CD4-positive, alpha-beta T cell (primary cell): ENCODE results near the gene FUZ. TPM values are rescaled to one million over a fixed set of nuclear protein-coding genes. Genes with fewer than 3 reads are reported as not detected.

Experiments
- ATAC-seq: fragments of 200-7000 bp; cut with Tn5 transposase; one replicate; pipeline ENCODE4 v1.10.0; 2022; ENCODE audit warnings: mild to moderate bottlenecking; ENCODE audit not compliant: poor library complexity
- CTCF ChIA-PET: fragments of 350-600 bp; sonication (Branson Sonifier 250); formaldehyde crosslinking; loops from one replicate; lab custom pipeline; 2021; ENCODE audit warnings: antibody characterized with exemption, inconsistent platforms; lab: Charles Lee
- POLR2A ChIA-PET: fragments of 350-600 bp; sonication (Branson Sonifier 250); formaldehyde crosslinking; loops from one replicate; lab custom pipeline; 2021; ENCODE audit warnings: antibody characterized with exemption, inconsistent platforms; lab: Charles Lee
- DNase-seq, 14 experiments: peaks; one replicate each; pipeline ENCODE4 v3.0.0-alpha.2; 2013 to 2020; ENCODE audit warnings: mixed read lengths in 2 of 14
- H3K27ac ChIP-seq, 2 donors: one replicate each; pipeline versions ENCODE4 v1.5.1 to v1.7.0; 2013; ENCODE audit warnings: low read length in 2 of 2, low read depth in 1 of 2, mild to moderate bottlenecking in 1 of 2
- H3K27me3 ChIP-seq, 2 experiments: 1 replicate in 1 of 2; 2 replicates in 1 of 2; pipeline versions ENCODE4 v1.6.1 to v1.7.0; 2013; ENCODE audit warnings: low read length in 2 of 2, control low read depth in 1 of 2, mild to moderate bottlenecking in 1 of 2, moderate library complexity in 1 of 2; ENCODE audit not compliant: insufficient read depth in 2 of 2, control insufficient read depth in 1 of 2
- H3K36me3 ChIP-seq: one replicate; pipeline ENCODE4 v1.6.1; 2013; ENCODE audit warnings: low read length, control low read depth; ENCODE audit not compliant: insufficient read depth
- H3K4me1 ChIP-seq: one replicate; pipeline ENCODE4 v1.6.1; 2013; ENCODE audit warnings: low read length, control low read depth; ENCODE audit not compliant: insufficient read depth
- H3K4me3 ChIP-seq: one replicate; pipeline ENCODE4 v1.5.1; 2013; ENCODE audit warnings: mild to moderate bottlenecking, low read length, moderate library complexity
- H3K9me3 ChIP-seq, 2 experiments: 1 replicate in 1 of 2; 2 replicates in 1 of 2; pipeline versions ENCODE4 v1.6.1 to v1.7.0; 2013; ENCODE audit warnings: low read length in 2 of 2, mild to moderate bottlenecking in 2 of 2, control low read depth in 1 of 2, moderate library complexity in 1 of 2; ENCODE audit not compliant: control insufficient read depth in 1 of 2, insufficient read depth in 1 of 2
- H3K27ac Mint-ChIP-seq: one replicate; pipeline ENCODE4 v1.8.0; 2020; ENCODE audit warnings: mixed read lengths
- H3K27me3 Mint-ChIP-seq: one replicate; pipeline ENCODE4 v1.8.0; 2021; ENCODE audit warnings: mixed read lengths
- H3K36me3 Mint-ChIP-seq: one replicate; pipeline ENCODE4 v1.8.0; 2021; ENCODE audit warnings: low read depth, mixed read lengths
- H3K4me1 Mint-ChIP-seq: one replicate; pipeline ENCODE4 v1.8.0; 2021; ENCODE audit warnings: low read depth, mixed read lengths
- H3K4me3 Mint-ChIP-seq: one replicate; pipeline ENCODE4 v1.8.0; 2020; ENCODE audit warnings: mild to moderate bottlenecking, mixed read lengths
- H3K9me3 Mint-ChIP-seq: one replicate; pipeline ENCODE4 v1.8.0; 2020; ENCODE audit warnings: mixed read lengths
- CTCF ChIP-seq: fragments of 200-600 bp; IDR thresholded peaks from one replicate; pipeline ENCODE4 v1.8.0; 2022; ENCODE audit warnings: antibody characterized with exemption, mild to moderate bottlenecking
- intact Hi-C, 2 experiments: fragments of 100-400 bp; cut with DNase I in 1 of 2; cut with micrococcal nuclease in 1 of 2; formaldehyde crosslinking; loops; one replicate each; pipeline versions ENCODE4 v1.15.1 to v1.9.0; 2023 to 2025; cut with DNase I, micrococcal nuclease
- total RNA-seq, 174 experiments: library from RNA in 2 of 174; stranded (reverse) in 2 of 174; gene quantifications; one replicate each; pipeline ENCODE4 v1.2.3 and lab custom pipeline; 2021 to 2026

The FUZ gene
- total RNA-seq, 2 experiments from 2014 or later, result 14.9 to 15.2 TPM

GRCh38 chr19:49809941-49810389 is 3.1 kb downstream of the FUZ start:
- intact Hi-C loops, result loop anchor here (5.0 to 10.0 kb wide), 3 partner anchors 43 to 315 kb away; partner anchors contain the start of genes AP2A1 (in 1 of the 2) and RPS11 (in 1 of the 2)
- no peak for ATAC-seq
- CTCF ChIA-PET, result no interaction called here
- H3K36me3 Mint-ChIP-seq, result peaks cover 14% of the 10 kb centered on the region
- H3K27ac Mint-ChIP-seq, result peak overlapping the region; percentile 78
- no peaks in the 10 kb centered on the region for H3K27me3 Mint-ChIP-seq
- peaks cover 2% of the 10 kb centered on the region for H3K36me3 ChIP-seq
- H3K4me3 ChIP-seq, result peak overlapping the region; percentile 79
- H3K27me3 ChIP-seq, result no peaks in the 10 kb centered on the region
- H3K27ac ChIP-seq, result peak overlapping the region in 1 of 2 donors; percentile 29
- H3K4me3 Mint-ChIP-seq, result peak overlapping the region; percentile 78
- peaks cover 41% of the 10 kb centered on the region for H3K4me1 Mint-ChIP-seq
- H3K4me1 ChIP-seq, result peaks cover 40% of the 10 kb centered on the region
- TF ChIP-seq CTCF, result no peak
- no peaks in the 10 kb centered on the region for H3K9me3 ChIP-seq
- no peak for DNase-seq
- POLR2A ChIA-PET, result interaction anchor here (0.7 to 2.4 kb wide), 4 partner anchors 41 to 92 kb away, joined by 3 to 8 read pairs (median 4); partner anchors contain the start of genes AKT1S1, PTOV1 and TBC1D17
- no peaks in the 10 kb centered on the region for H3K9me3 Mint-ChIP-seq

- Mint-ChIP-seq H3K9me3 (no peaks in the 10 kb centered on the region), H3K36me3 (peaks cover 15% of the 10 kb centered on the region), H3K27me3 (no peaks in the 10 kb centered on the region), H3K4me3 (peak overlapping the region; percentile 91), H3K27ac (peak overlapping the region; percentile 81), H3K4me1 (peaks cover 41% of the 10 kb centered on the region)
- CTCF ChIA-PET, result interaction anchor here (1.0 kb wide), 1 partner anchor 41 kb away, joined by 3 read pairs; the partner anchor contains the start of gene PTOV1
- H3K36me3 ChIP-seq, result peaks cover 5% of the 10 kb centered on the region
- no peaks in the 10 kb centered on the region for H3K27me3 ChIP-seq
- peak overlapping the region in 1 of 2 donors; percentile 29 for H3K27ac ChIP-seq
- no peaks in the 10 kb centered on the region for H3K9me3 ChIP-seq
- intact Hi-C loops, result loop anchor here in 1 of 2 experiments (5.0 kb wide), 1 partner anchor 92 kb away; no protein-coding TSS in a partner anchor
- ATAC-seq (peak; percentile 28), DNase-seq (peak; percentile 15 to 76 (median 43))
- POLR2A ChIA-PET, result interaction anchor here (0.7 to 2.4 kb wide), 4 partner anchors 41 to 92 kb away, joined by 3 to 8 read pairs (median 4); partner anchors contain the start of genes AKT1S1, PTOV1 and TBC1D17
- no peak for TF ChIP-seq CTCF
- H3K4me3 ChIP-seq, result peak overlapping the region; percentile 79
- H3K4me1 ChIP-seq, result peaks cover 37% of the 10 kb centered on the region
Measured at GRCh38 chr19:49809160-49809940, 3.7 kb downstream of the FUZ start.

GRCh38 chr19:49808711-49809159 is 4.4 kb downstream of the FUZ start:
- H3K27me3 ChIP-seq, result no peaks in the 10 kb centered on the region
- H3K36me3 ChIP-seq, result peaks cover 7% of the 10 kb centered on the region
- no peaks in the 10 kb centered on the region for H3K9me3 ChIP-seq
- peak overlapping the region; percentile 79 for H3K4me3 ChIP-seq
- Mint-ChIP-seq H3K9me3 (no peaks in the 10 kb centered on the region), H3K36me3 (peaks cover 21% of the 10 kb centered on the region), H3K4me3 (peak overlapping the region; percentile 91), H3K27ac (peak overlapping the region; percentile 81), H3K4me1 (peaks cover 37% of the 10 kb centered on the region), H3K27me3 (no peaks in the 10 kb centered on the region)
- no peak for TF ChIP-seq CTCF
- POLR2A ChIA-PET, result interaction anchor here (1.3 to 2.4 kb wide), 2 partner anchors 68 to 91 kb away, joined by 4 to 8 read pairs; partner anchors contain the start of genes AKT1S1 and TBC1D17
- CTCF ChIA-PET, result interaction anchor here (1.0 kb wide), 1 partner anchor 42 kb away, joined by 3 read pairs; the partner anchor contains the start of gene PTOV1
- peak; percentile 82 to 94 (median 87) for DNase-seq
- intact Hi-C loops, result loop anchor here in 1 of 2 experiments (5.0 kb wide), 1 partner anchor 91 kb away; no protein-coding TSS in a partner anchor
- peak overlapping the region; percentile 29 to 59 for H3K27ac ChIP-seq
- peaks cover 35% of the 10 kb centered on the region for H3K4me1 ChIP-seq
- peak; percentile 52 for ATAC-seq
